Measurements from ENCODE around the gene TTBK1.

The TTBK1 gene

GRCh38 chr6:43222418-43223059 lies 20.7 kb upstream of the TTBK1 start:
- H3K27ac ChIP-seq, result no peak overlapping the region
- no peaks in the 10 kb centered on the region for H3K9me3 ChIP-seq
- H3K4me1 ChIP-seq, result peaks cover 24% of the 10 kb centered on the region
- no peak for TF ChIP-seq Cebpa-rat (IDR thresholded peaks at IDR 0.05)
- no peak overlapping the region for H3K4me3 ChIP-seq
- H3K4me2 ChIP-seq, result no peak overlapping the region
- H3K27me3 ChIP-seq, result no peaks in the 10 kb centered on the region
- H3K36me3 ChIP-seq, result peaks cover 56% of the 10 kb centered on the region
- no peak overlapping the region for H3K9ac ChIP-seq
- no peaks in the 10 kb centered on the region for H4K20me1 ChIP-seq

- no peaks in the 10 kb centered on the region for H3K27me3 ChIP-seq
- H3K4me2 ChIP-seq, result no peak overlapping the region
- H3K4me3 ChIP-seq, result no peak overlapping the region
- peaks cover 29% of the 10 kb centered on the region for H3K4me1 ChIP-seq
- TF ChIP-seq Cebpa-rat (IDR thresholded peaks at IDR 0.05), result no peak
- H3K36me3 ChIP-seq, result peaks cover 56% of the 10 kb centered on the region
- H4K20me1 ChIP-seq, result no peaks in the 10 kb centered on the region
- H3K9ac ChIP-seq, result no peak overlapping the region
- H3K27ac ChIP-seq, result no peak overlapping the region
- no peaks in the 10 kb centered on the region for H3K9me3 ChIP-seq
Observed at GRCh38 chr6:43223175-43223574, 20.1 kb upstream of the TTBK1 start.

- Histone ChIP-seq H3K27me3 (no peaks in the 10 kb centered on the region), H4K20me1 (no peaks in the 10 kb centered on the region), H3K27ac (no peak overlapping the region), H3K9me3 (no peaks in the 10 kb centered on the region), H3K4me1 (peaks cover 42% of the 10 kb centered on the region), H3K9ac (no peak overlapping the region), H3K36me3 (peaks cover 41% of the 10 kb centered on the region), H3K4me2 (no peak overlapping the region), H3K4me3 (no peak overlapping the region)
- TF ChIP-seq Cebpa-rat (IDR thresholded peaks at IDR 0.05), result no peak
Observed at GRCh38 chr6:43226192-43226851, 17.0 kb upstream of the TTBK1 start.

- Histone ChIP-seq H3K9me3 (no peaks in the 10 kb centered on the region), H3K9ac (peak within 1 kb of the TSS; percentile 92), H3K4me3 (peak within 1 kb of the TSS; percentile 81), H3K27me3 (no peaks in the 10 kb centered on the region), H3K36me3 (peaks cover 15% of the 10 kb centered on the region), H3K27ac (peak within 1 kb of the TSS; percentile 88), H3K4me2 (peak within 1 kb of the TSS; percentile 86), H3K4me1 (peaks cover 36% of the 10 kb centered on the region), H4K20me1 (no peaks in the 10 kb centered on the region)
- no peak for TF ChIP-seq Cebpa-rat (IDR thresholded peaks at IDR 0.05)
Observed at GRCh38 chr6:43228951-43229802, 14.1 kb upstream of the TTBK1 start, which contains the start of gene DNPH1. TSS of gene DNPH1 (minus strand) at chr6:43229481. CDS start at chr6:43229456, 25 bp downstream.

GRCh38 chr6:43229803-43230620 lies 13.3 kb upstream of the TTBK1 start:
- H3K4me3 ChIP-seq, result no peak overlapping the region
- no peak overlapping the region; the same call in 1 of the 2 replicates for H3K9ac ChIP-seq
- H3K4me1 ChIP-seq, result peaks cover 27% of the 10 kb centered on the region
- TF ChIP-seq Cebpa-rat (IDR thresholded peaks at IDR 0.05), result no peak
- H3K4me2 ChIP-seq, result peak overlapping the region; percentile 86
- H3K27ac ChIP-seq, result no peak overlapping the region
- peaks cover 15% of the 10 kb centered on the region for H3K36me3 ChIP-seq
- H3K9me3 ChIP-seq, result no peaks in the 10 kb centered on the region
- H4K20me1 ChIP-seq, result no peaks in the 10 kb centered on the region
- no peaks in the 10 kb centered on the region for H3K27me3 ChIP-seq

GRCh38 chr6:43231053-43231452 lies 12.2 kb upstream of the TTBK1 start:
- no peak overlapping the region for H3K4me2 ChIP-seq
- no peak overlapping the region for H3K9ac ChIP-seq
- peaks cover 6% of the 10 kb centered on the region for H3K36me3 ChIP-seq
- H3K9me3 ChIP-seq, result no peaks in the 10 kb centered on the region
- H3K27me3 ChIP-seq, result no peaks in the 10 kb centered on the region
- no peak overlapping the region for H3K27ac ChIP-seq
- H4K20me1 ChIP-seq, result no peaks in the 10 kb centered on the region
- TF ChIP-seq Cebpa-rat (IDR thresholded peaks at IDR 0.05), result no peak
- no peak overlapping the region for H3K4me3 ChIP-seq
- peaks cover 17% of the 10 kb centered on the region for H3K4me1 ChIP-seq

- Histone ChIP-seq H3K4me1 (peaks cover 17% of the 10 kb centered on the region), H3K4me2 (no peak overlapping the region), H4K20me1 (no peaks in the 10 kb centered on the region), H3K4me3 (no peak overlapping the region), H3K9ac (no peak overlapping the region), H3K27me3 (no peaks in the 10 kb centered on the region), H3K36me3 (no peaks in the 10 kb centered on the region), H3K9me3 (no peaks in the 10 kb centered on the region), H3K27ac (no peak overlapping the region)
- TF ChIP-seq Cebpa-rat (IDR thresholded peaks at IDR 0.05), result no peak
Observed at GRCh38 chr6:43231735-43232450, 11.4 kb upstream of the TTBK1 start.

GRCh38 chr6:43235841-43236240 lies 7.4 kb upstream of the TTBK1 start:
- Histone ChIP-seq H3K27ac (no peak overlapping the region), H3K27me3 (peaks cover 5% of the 10 kb centered on the region; the same call in 1 of the 2 replicates), H3K9me3 (peaks cover 5% of the 10 kb centered on the region; the same call in 1 of the 2 replicates), H3K4me2 (no peak overlapping the region), H4K20me1 (no peaks in the 10 kb centered on the region), H3K4me1 (no peaks in the 10 kb centered on the region), H3K9ac (no peak overlapping the region), H3K4me3 (no peak overlapping the region), H3K36me3 (no peaks in the 10 kb centered on the region)
- no peak for TF ChIP-seq Cebpa-rat (IDR thresholded peaks at IDR 0.05)

- Histone ChIP-seq H3K9ac (no peak overlapping the region), H3K9me3 (peaks cover 8% of the 10 kb centered on the region), H3K4me2 (no peak overlapping the region), H3K36me3 (no peaks in the 10 kb centered on the region), H3K4me1 (no peaks in the 10 kb centered on the region), H3K27ac (no peak overlapping the region), H4K20me1 (no peaks in the 10 kb centered on the region), H3K27me3 (peaks cover 37% of the 10 kb centered on the region), H3K4me3 (no peak overlapping the region)
- no peak for TF ChIP-seq Cebpa-rat (IDR thresholded peaks at IDR 0.05)
Observed at GRCh38 chr6:43239054-43239453, 4.2 kb upstream of the TTBK1 start.

Measured in BLaER1 (cell line).